GM12878 (cell line): ENCODE results near the gene PARP4. TPM values are rescaled to one million over a fixed set of nuclear protein-coding genes. Genes with fewer than 3 reads are reported as not detected.

Source experiments
- ATAC-seq: fragments of 200-7000 bp; cut with Tn5 transposase; 3 replicates; pipeline ENCODE4 v1.9.1; 2020; ENCODE audit warnings: mild to moderate bottlenecking, moderate library complexity
- BruUV-seq: library from RNA; stranded (reverse); fragments of 400-500 nt; replicated peaks from 2 replicates; lab custom pipeline; 2021; lab: Mats Ljungman, UMichigan
- CTCF ChIA-PET: fragments of 300-600 bp; sonication (Branson Sonifier 250); formaldehyde crosslinking; extraction: SDS; loops from one replicate; lab custom pipeline; 2021; ENCODE audit warnings: inconsistent platforms; lab: Yijun Ruan, JAX
- POLR2A ChIA-PET: fragments of 350-600 bp; formaldehyde crosslinking; extraction: SDS; loops from one replicate; lab custom pipeline; 2021; ENCODE audit warnings: inconsistent platforms; lab: Charles Lee
- RAD21 ChIA-PET: fragments of 300-600 bp; sonication (Branson Sonifier 250); formaldehyde crosslinking; loops from one replicate; lab custom pipeline; 2023; ENCODE audit warnings: antibody characterized with exemption; ENCODE audit not compliant: unreplicated experiment; lab: Charles Lee
- SMC1A ChIA-PET: fragments of 300-600 bp; sonication (Branson Sonifier 250); formaldehyde crosslinking; loops from one replicate; lab custom pipeline; 2023; ENCODE audit not compliant: unreplicated experiment, uncharacterized antibody; lab: Charles Lee
- DNase-seq: peaks from one replicate; pipeline ENCODE4 v3.0.0-alpha.2; 2011; ENCODE audit warnings: low read depth, low spot score
- FAIRE-seq: peaks from 3 replicates; lab custom pipeline; 2011; peaks lifted over from hg19 to GRCh38; lab: Jason Lieb, UNC
- H2AFZ ChIP-seq: 2 replicates; pipeline ENCODE4 v1.6.0; 2011; ENCODE audit warnings: low read depth, low read length, control low read depth; ENCODE audit not compliant: control insufficient read depth
- H3K27ac ChIP-seq: 2 replicates; pipeline ENCODE4 v1.5.1; 2011; ENCODE audit warnings: control low read depth; ENCODE audit not compliant: control insufficient read depth, insufficient read depth
- H3K27me3 ChIP-seq, 2 experiments: replicated peaks in 1 of 2; 2 replicates each; pipeline versions ENCODE4 v1.6.0 to v1.6.1; 2011; ENCODE audit warnings: low read length in 1 of 2; ENCODE audit not compliant: control insufficient read depth in 2 of 2, insufficient read depth in 2 of 2
- H3K36me3 ChIP-seq, 2 experiments: 2 replicates each; pipeline ENCODE4 v1.5.1; 2011; ENCODE audit warnings: low read length in 1 of 2; ENCODE audit not compliant: control insufficient read depth in 2 of 2, insufficient read depth in 2 of 2
- H3K4me1 ChIP-seq: 2 replicates; pipeline ENCODE4 v1.6.1; 2011; ENCODE audit warnings: mild to moderate bottlenecking, low read length, moderate library complexity, mixed read lengths; ENCODE audit not compliant: control insufficient read depth, insufficient read depth
- H3K4me2 ChIP-seq: 2 replicates; pipeline ENCODE4 v1.6.0; 2011; ENCODE audit warnings: control low read depth; ENCODE audit not compliant: control insufficient read depth, insufficient read depth
- H3K4me3 ChIP-seq: fragments of 200-600 bp; sonication (generic); 2 replicates; pipeline ENCODE4 v1.5.1; 2016
- H3K79me2 ChIP-seq: 2 replicates; pipeline ENCODE4 v1.6.0; 2011; ENCODE audit warnings: low read length; ENCODE audit not compliant: control insufficient read depth, insufficient read depth
- H3K9ac ChIP-seq: 2 replicates; pipeline ENCODE4 v1.8.0; 2011; ENCODE audit warnings: low read length, control low read depth, mixed read lengths; ENCODE audit not compliant: control insufficient read depth, insufficient read depth
- H3K9me3 ChIP-seq: replicated peaks from 3 replicates; pipeline ENCODE4 v1.5.1; 2011; ENCODE audit warnings: mild to moderate bottlenecking, low read length; ENCODE audit not compliant: control insufficient read depth, insufficient read depth
- H4K20me1 ChIP-seq: 2 replicates; pipeline ENCODE4 v1.6.0; 2011; ENCODE audit not compliant: control insufficient read depth, insufficient read depth
- CHD4 ChIP-seq: fragments of 200-600 bp; sonication (generic); IDR thresholded peaks from 2 replicates; pipeline ENCODE4 v1.6.1; 2016; ENCODE audit warnings: mild to moderate bottlenecking
- CREB1 ChIP-seq: IDR thresholded peaks from 2 replicates; pipeline ENCODE4 v1.6.1; 2012; ENCODE audit warnings: low read depth, mild to moderate bottlenecking, inconsistent platforms
- HDAC2 ChIP-seq: fragments of 200-600 bp; sonication (generic); IDR thresholded peaks from 2 replicates; pipeline ENCODE4 v1.6.1; 2017
- MXI1 ChIP-seq: fragments of 150-350 bp; IDR thresholded peaks from 2 replicates; pipeline ENCODE4 v1.6.1; 2011; ENCODE audit warnings: low read depth, mild to moderate bottlenecking, inconsistent platforms, low read length, improper control_type of control experiment
- RBBP5 ChIP-seq: fragments of 200-600 bp; sonication (generic); conservative IDR thresholded peaks from 2 replicates; pipeline ENCODE4 v1.6.1; 2016
- WGBS: methylation state at CpG from one replicate; pipeline ENCODE4 v1.1.6; 2016; ENCODE audit warnings: low lambda C conversion rate; ENCODE audit not compliant: insufficient replicate concordance, insufficient coverage; ENCODE audit errors: missing lambda C conversion rate; 5-methylcytosine and 5-hydroxymethylcytosine counted together
- in situ Hi-C: fragments of 300-500 bp; cut with MboI; formaldehyde crosslinking; loops from 9 replicates; pipeline ENCODE4 v1.14.3; 2018; ENCODE audit warnings: mixed read lengths
- intact Hi-C: fragments of 100-400 bp; cut with micrococcal nuclease; formaldehyde crosslinking; loops from one replicate; pipeline ENCODE4 v1.14.2; 2022; ENCODE audit not compliant: unreplicated experiment
- polyA plus RNA-seq, 11 experiments: library from polyadenylated mRNA; depleted of rRNA in 4 of 11; unstranded in 6 of 11; stranded (reverse) in 5 of 11; fragments of >200 nt; fragmentation: Nextera tagmentation in 4 of 11; fragmentation: Illumina TruSeq in 1 of 11; extraction: Ambion mirVana in 4 of 11; extraction: Trizol in 1 of 11; gene quantifications; 1 replicate in 1 of 11; 2 replicates in 10 of 11; pipeline versions ENCODE4 v1.2.1 to v1.2.3, GENCODE V29; 2011 to 2016; ENCODE audit warnings: inconsistent platforms in 2 of 11, missing spikeins in 2 of 11, low read depth in 1 of 11
- total RNA-seq, 4 experiments: library from RNA; depleted of rRNA in 3 of 4; stranded (reverse); fragments of >200 nt in 3 of 4; fragmentation: Illumina TruSeq in 1 of 4; extraction: Trizol in 1 of 4; gene quantifications; 2 replicates each; pipeline versions ENCODE4 v1.2.1 to v1.2.3, GENCODE V29; 2013 to 2021
- TF ChIP-seq, protein P1 (sequence below): fragments of 450-650 bp; IDR thresholded peaks from 2 replicates; pipeline ENCODE4 v1.6.1; 2017; ENCODE audit warnings: borderline replicate concordance
- TF ChIP-seq, protein P2 (sequence below): IDR thresholded peaks from 2 replicates; pipeline ENCODE4 v1.6.1; 2011; ENCODE audit warnings: borderline replicate concordance, low read depth, mild to moderate bottlenecking, moderate library complexity, low read length; ENCODE audit not compliant: insufficient read depth, poor library complexity, severe bottlenecking

Gene PARP4
- total and polyA plus RNA-seq, 10 of the 15 experiments (the other 5 are each of a cell fraction or from before 2014, with no cell fraction given) = 12.8 to 52.6 (median 46.1) TPM

DNA sequence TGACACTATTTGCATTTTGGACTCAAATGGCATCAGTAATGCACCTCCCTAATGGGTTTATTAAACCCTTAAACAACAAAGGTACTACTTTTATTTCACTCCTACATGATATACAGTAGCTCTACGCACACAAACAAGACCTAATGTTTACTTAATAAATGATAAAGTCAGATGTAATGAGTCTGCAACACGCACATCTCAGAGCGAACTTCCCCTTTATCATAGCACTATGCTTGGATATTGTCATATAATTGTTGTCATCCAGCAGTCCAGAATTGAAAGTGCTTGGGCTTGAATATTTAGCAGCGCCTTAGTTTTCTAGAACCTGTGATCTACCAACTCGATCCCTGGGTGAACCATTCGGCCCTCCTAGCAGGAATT is 772 bp downstream of the PARP4 start:
- ATAC-seq = peak; percentile 28

More for the DNA sequence above, 772 bp downstream of the PARP4 start:
- ChIA-PET RAD21 (interaction anchor here (0.5 kb wide), 1 partner anchor 43 kb away, joined by 3 read pairs; no protein-coding TSS in a partner anchor), CTCF (no interaction called here), SMC1A (interaction anchor here (0.7 to 0.9 kb wide), 2 partner anchors 62 to 250 kb away, joined by 3 read pairs; no protein-coding TSS in a partner anchor), POLR2A (no interaction called here)
- DNase-seq = peak; percentile 9
- H3K9me3 ChIP-seq = no peaks in the 10 kb centered on the region; the same call in 2 of the 3 replicates
- H3K79me2 ChIP-seq = peaks cover 47% of the 10 kb centered on the region
- H2AFZ ChIP-seq = peak overlapping the region; percentile 92
- no peaks in the 10 kb centered on the region for H4K20me1 ChIP-seq
- BruUV-seq = no TSS peak
- intact Hi-C loops (loop anchor here (5.0 kb wide), 1 partner anchor 240 kb away; no protein-coding TSS in a partner anchor), in situ Hi-C loops (no loop called here)
- peaks cover 0 to 2% of the 10 kb centered on the region in 2 experiments; a peak in 1 of 4 replicates for H3K36me3 ChIP-seq
- 0% methylated on average over 6 of the region's 6 CpGs for WGBS
- TF ChIP-seq, protein P1, sequence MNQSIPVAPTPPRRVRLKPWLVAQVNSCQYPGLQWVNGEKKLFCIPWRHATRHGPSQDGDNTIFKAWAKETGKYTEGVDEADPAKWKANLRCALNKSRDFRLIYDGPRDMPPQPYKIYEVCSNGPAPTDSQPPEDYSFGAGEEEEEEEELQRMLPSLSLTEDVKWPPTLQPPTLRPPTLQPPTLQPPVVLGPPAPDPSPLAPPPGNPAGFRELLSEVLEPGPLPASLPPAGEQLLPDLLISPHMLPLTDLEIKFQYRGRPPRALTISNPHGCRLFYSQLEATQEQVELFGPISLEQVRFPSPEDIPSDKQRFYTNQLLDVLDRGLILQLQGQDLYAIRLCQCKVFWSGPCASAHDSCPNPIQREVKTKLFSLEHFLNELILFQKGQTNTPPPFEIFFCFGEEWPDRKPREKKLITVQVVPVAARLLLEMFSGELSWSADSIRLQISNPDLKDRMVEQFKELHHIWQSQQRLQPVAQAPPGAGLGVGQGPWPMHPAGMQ = no peak
- TF ChIP-seq CHD4 (no peak), MXI1 (0 out of 2 replicates have a peak, but pooled peaks have one; percentile 27), HDAC2 (no peak), RBBP5 (no peak), CREB1 (no peak)
- TF ChIP-seq, protein P2, sequence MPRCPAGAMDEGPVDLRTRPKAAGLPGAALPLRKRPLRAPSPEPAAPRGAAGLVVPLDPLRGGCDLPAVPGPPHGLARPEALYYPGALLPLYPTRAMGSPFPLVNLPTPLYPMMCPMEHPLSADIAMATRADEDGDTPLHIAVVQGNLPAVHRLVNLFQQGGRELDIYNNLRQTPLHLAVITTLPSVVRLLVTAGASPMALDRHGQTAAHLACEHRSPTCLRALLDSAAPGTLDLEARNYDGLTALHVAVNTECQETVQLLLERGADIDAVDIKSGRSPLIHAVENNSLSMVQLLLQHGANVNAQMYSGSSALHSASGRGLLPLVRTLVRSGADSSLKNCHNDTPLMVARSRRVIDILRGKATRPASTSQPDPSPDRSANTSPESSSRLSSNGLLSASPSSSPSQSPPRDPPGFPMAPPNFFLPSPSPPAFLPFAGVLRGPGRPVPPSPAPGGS = no peak
- H3K4me3 ChIP-seq = peak overlapping the region; percentile 82
- H3K27ac ChIP-seq = peak overlapping the region; percentile 85
- FAIRE-seq = no peak
- no peaks in the 10 kb centered on the region for H3K27me3 ChIP-seq
- no peaks in the 10 kb centered on the region for H3K4me1 ChIP-seq
- H3K4me2 ChIP-seq = peak overlapping the region; percentile 69
- H3K9ac ChIP-seq = peak overlapping the region; percentile 90
